PFSK-1 (cell line): ENCODE results near the gene CTIF.

ENCODE experiments used
- FOXP2 ChIP-seq: optimal IDR thresholded peaks from 2 replicates; pipeline ENCODE3; 2011; ENCODE audit warnings: borderline replicate concordance, control low read depth, inconsistent platforms; ENCODE audit not compliant: insufficient read depth; ENCODE audit errors: extremely low read length, extremely low read depth
- POLR2AphosphoS5 ChIP-seq: IDR thresholded peaks from 2 replicates; pipeline ENCODE4 v1.6.1; 2012; ENCODE audit warnings: low read depth, mild to moderate bottlenecking, control low read depth, low read length, moderate library complexity
- SIN3A ChIP-seq: IDR thresholded peaks from 2 replicates; pipeline ENCODE4 v1.6.1; 2012; ENCODE audit warnings: mild to moderate bottlenecking, low read length, moderate library complexity, borderline replicate concordance; ENCODE audit not compliant: insufficient read depth
- TAF1 ChIP-seq: IDR thresholded peaks from 2 replicates; pipeline ENCODE4 v1.6.1; 2012; ENCODE audit warnings: low read length, control low read depth, borderline replicate concordance; ENCODE audit not compliant: insufficient read depth
- TF ChIP-seq, protein P1 (sequence below), 2 experiments: IDR thresholded peaks; 2 replicates each; pipeline versions ENCODE4 v1.6.1 to v1.8.0; 2011 to 2012; ENCODE audit warnings: low read depth in 2 of 2, low read length in 2 of 2, control low read depth in 1 of 2, inconsistent platforms in 1 of 2, mild to moderate bottlenecking in 1 of 2, moderate library complexity in 1 of 2; ENCODE audit not compliant: insufficient read depth in 1 of 2

Gene CTIF

DNA sequence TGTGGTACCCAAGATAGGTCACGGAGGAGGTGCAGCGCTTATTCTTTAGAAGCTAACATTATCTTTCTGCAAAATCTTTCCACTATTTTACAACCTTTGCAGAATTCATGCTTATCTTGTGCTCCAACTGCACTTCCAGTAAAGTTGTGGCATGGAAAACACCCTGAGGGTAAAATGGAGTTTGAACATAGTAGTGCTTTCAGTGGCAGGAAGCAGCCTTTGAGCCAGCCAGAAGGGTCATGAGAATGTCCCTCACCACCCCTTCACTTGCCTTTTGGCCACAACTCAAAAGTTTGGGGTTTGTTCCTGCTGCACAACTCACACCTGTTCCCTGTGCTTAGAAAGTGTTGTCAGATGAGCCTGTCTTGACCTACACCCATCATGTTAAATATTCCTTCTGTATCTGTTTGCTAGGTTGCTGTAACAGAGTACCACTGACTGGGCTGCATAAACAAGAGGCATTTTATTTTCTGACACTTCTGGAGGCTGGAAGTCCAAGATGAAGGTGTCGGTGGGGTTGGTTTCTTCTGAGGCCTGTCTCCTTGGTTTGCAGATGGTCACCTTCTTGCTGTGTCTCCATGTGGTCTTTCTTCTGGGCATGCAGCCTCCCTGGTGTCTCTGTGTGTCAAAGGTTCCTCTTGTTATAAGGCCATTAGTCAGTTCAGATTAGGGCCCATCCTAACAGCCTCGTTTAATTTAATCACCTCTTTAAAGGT, 217.8 kb downstream of the CTIF start:
- TF ChIP-seq, protein P1, sequence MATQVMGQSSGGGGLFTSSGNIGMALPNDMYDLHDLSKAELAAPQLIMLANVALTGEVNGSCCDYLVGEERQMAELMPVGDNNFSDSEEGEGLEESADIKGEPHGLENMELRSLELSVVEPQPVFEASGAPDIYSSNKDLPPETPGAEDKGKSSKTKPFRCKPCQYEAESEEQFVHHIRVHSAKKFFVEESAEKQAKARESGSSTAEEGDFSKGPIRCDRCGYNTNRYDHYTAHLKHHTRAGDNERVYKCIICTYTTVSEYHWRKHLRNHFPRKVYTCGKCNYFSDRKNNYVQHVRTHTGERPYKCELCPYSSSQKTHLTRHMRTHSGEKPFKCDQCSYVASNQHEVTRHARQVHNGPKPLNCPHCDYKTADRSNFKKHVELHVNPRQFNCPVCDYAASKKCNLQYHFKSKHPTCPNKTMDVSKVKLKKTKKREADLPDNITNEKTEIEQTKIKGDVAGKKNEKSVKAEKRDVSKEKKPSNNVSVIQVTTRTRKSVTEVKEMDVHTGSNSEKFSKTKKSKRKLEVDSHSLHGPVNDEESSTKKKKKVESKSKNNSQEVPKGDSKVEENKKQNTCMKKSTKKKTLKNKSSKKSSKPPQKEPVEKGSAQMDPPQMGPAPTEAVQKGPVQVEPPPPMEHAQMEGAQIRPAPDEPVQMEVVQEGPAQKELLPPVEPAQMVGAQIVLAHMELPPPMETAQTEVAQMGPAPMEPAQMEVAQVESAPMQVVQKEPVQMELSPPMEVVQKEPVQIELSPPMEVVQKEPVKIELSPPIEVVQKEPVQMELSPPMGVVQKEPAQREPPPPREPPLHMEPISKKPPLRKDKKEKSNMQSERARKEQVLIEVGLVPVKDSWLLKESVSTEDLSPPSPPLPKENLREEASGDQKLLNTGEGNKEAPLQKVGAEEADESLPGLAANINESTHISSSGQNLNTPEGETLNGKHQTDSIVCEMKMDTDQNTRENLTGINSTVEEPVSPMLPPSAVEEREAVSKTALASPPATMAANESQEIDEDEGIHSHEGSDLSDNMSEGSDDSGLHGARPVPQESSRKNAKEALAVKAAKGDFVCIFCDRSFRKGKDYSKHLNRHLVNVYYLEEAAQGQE (IDR thresholded peaks at IDR 0.05; ENCODE audit: insufficient read depth in 1 of 2, low read depth in 2 of 2, low read length in 2 of 2) = no peak
- no peak for TF ChIP-seq FOXP2
- TF ChIP-seq TAF1 = no peak
- TF ChIP-seq SIN3A = no peak
- no peak for TF ChIP-seq POLR2AphosphoS5

DNA sequence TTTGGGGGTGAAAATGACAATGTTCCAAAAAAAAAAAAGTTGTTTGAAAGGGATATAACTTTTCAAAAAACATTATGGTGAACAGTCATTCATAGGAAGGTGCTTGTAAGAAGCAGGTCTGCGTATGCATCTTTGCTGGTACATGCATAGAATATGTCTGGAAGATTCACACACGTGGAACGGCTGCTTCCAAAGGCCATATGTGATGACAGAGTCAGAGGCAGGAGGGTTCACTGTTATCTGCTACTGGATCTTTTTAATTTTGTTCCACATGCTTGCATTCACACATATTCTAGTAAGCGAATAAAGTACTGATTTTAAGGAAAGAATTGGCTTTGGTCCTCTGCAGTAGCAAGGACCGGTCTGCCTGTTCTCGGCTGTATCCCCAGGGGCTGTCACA, 218.5 kb downstream of the CTIF start:
- TF ChIP-seq SIN3A (no peak), TAF1 (no peak), POLR2AphosphoS5 (no peak), FOXP2 (no peak)
- TF ChIP-seq, protein P1 (IDR thresholded peaks at IDR 0.05; ENCODE audit: insufficient read depth in 1 of 2, low read depth in 2 of 2, low read length in 2 of 2) = no peak

DNA sequence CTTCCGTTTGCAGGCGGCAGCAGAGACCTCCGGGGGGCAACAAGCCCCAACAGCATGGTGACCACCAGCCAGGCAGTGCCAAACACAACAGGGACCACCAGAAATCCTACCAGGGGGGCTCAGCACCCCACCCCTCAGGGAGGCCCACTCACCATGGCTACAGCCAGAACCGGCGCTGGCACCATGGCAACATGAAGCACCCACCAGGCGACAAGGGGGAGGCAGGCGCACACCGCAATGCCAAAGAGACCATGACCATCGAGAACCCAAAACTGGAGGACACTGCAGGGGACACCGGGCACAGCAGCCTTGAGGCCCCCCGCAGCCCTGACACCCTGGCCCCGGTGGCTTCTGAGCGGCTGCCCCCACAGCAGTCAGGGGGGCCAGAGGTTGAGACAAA, 219.1 kb downstream of the CTIF start:
- TF ChIP-seq POLR2AphosphoS5 (no peak), SIN3A (no peak), FOXP2 (no peak), TAF1 (no peak)
- TF ChIP-seq, protein P1 (IDR thresholded peaks at IDR 0.05; ENCODE audit: insufficient read depth in 1 of 2, low read depth in 2 of 2, low read length in 2 of 2) = no peak

DNA sequence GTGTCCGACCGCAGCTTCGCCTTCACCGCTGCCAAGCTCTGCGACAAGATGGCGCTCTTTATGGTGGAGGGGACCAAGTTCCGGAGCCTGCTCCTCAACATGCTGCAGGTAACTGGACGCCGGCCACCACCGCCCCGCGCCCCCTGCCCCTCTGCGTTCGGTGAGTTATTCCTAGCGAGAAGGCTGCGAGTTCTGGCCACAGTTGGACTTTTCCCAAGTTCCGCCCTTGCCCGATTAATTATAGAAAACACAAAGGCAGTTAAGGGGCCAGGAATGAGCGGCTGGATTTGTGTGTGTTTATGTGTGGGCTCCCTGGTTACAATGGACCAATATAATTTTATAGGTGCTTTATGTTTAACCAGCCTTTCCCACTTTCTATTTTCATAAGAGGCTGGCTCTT, 222.8 kb downstream of the CTIF start:
- TF ChIP-seq, protein P1 (IDR thresholded peaks at IDR 0.05; ENCODE audit: insufficient read depth in 1 of 2, low read depth in 2 of 2, low read length in 2 of 2) = no peak
- TF ChIP-seq POLR2AphosphoS5 = no peak
- TF ChIP-seq TAF1 = no peak
- no peak for TF ChIP-seq SIN3A
- no peak for TF ChIP-seq FOXP2
